ENCODE data around the gene OVOL1.

DNA sequence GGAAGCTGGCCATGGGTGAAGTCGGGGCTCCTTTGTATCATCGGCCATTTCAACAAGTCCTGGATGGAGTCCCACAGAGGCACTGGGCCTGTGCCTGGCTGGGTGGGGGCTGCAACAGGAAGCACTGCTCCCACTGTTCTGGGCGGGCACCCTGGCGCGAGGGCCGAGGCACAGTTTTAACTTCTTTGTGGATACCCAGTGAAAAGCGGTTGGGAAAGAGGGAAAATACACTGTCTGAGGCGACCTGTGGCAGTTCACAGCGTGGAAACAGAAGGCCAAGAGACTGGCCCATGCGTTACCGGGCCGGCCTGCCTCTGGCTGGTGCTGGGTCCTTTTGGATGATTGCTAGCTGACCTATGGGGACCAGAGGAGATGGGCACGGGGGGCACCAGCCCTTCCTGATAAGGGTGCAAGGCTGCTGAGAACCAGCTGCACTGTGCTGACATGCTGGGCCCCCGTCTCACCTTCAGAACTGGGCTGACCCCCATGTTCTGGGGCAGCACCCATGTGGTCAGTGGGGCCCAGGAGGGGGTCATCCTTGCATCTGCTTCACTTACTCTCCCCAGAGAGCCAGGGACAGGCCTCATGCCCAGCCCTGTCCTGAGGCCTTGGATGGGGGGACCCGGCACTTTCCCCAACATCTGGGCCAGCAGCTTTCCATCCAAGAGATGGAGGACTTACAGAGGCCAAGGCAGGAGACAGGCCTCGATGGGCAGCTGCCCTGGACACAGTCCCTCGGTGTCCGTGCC lies 4.2 kb downstream of the OVOL1 start:
- TF ChIP-seq CTCF (IDR thresholded peaks at IDR 0.05) (no peak), POLR2A (IDR thresholded peaks at IDR 0.05) (no peak), POLR2AphosphoS5 (IDR thresholded peaks at IDR 0.05) (no peak)

Data from upper lobe of left lung (tissue), 4 donors.